HG02885 (cell line): Measurements from ENCODE around the gene FAT4.

Experiments
- ATAC-seq: cut with Tn5 transposase; IDR thresholded peaks from one replicate; pipeline ENCODE4 v1.9.1; 2021; ENCODE audit warnings: mild to moderate bottlenecking; ENCODE audit not compliant: unreplicated experiment, poor library complexity

Gene FAT4, protein sequence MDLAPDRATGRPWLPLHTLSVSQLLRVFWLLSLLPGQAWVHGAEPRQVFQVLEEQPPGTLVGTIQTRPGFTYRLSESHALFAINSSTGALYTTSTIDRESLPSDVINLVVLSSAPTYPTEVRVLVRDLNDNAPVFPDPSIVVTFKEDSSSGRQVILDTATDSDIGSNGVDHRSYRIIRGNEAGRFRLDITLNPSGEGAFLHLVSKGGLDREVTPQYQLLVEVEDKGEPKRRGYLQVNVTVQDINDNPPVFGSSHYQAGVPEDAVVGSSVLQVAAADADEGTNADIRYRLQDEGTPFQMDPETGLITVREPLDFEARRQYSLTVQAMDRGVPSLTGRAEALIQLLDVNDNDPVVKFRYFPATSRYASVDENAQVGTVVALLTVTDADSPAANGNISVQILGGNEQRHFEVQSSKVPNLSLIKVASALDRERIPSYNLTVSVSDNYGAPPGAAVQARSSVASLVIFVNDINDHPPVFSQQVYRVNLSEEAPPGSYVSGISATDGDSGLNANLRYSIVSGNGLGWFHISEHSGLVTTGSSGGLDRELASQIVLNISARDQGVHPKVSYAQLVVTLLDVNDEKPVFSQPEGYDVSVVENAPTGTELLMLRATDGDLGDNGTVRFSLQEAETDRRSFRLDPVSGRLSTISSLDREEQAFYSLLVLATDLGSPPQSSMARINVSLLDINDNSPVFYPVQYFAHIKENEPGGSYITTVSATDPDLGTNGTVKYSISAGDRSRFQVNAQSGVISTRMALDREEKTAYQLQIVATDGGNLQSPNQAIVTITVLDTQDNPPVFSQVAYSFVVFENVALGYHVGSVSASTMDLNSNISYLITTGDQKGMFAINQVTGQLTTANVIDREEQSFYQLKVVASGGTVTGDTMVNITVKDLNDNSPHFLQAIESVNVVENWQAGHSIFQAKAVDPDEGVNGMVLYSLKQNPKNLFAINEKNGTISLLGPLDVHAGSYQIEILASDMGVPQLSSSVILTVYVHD (N-terminal part only)

GRCh38 chr4:125314676-125315575 lies at the start of gene FAT4:
Gene FAT4 (plus strand): TSS chr4:125314955. CDS start chr4:125316412, 1,457 bp downstream.
- peak; percentile 79 for ATAC-seq

DNA sequence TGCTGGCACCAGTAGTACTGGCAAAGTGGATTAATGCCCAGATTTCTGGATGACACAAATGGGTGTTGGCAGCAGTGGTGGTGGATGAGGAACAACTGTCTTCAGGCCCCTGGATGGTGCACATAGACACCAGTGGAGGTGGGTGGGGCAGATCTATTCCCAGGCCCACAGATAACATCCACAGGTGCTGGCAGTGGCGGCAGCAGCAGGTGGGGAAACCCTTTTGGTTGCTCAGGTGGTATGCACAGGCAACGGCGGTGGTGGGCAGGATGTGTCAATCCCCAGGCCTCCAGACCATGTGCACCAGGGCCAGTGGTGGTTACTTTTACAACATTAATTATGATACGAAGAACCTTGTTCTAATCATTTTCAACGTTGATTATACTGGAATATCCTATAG lies 48.9 kb upstream of the FAT4 start:
- no peak for ATAC-seq

- no peak for ATAC-seq
Observed at GRCh38 chr4:125266901-125267604, 47.7 kb upstream of the FAT4 start.

GRCh38 chr4:125267630-125268029 lies 47.1 kb upstream of the FAT4 start:
- ATAC-seq = no peak

DNA sequence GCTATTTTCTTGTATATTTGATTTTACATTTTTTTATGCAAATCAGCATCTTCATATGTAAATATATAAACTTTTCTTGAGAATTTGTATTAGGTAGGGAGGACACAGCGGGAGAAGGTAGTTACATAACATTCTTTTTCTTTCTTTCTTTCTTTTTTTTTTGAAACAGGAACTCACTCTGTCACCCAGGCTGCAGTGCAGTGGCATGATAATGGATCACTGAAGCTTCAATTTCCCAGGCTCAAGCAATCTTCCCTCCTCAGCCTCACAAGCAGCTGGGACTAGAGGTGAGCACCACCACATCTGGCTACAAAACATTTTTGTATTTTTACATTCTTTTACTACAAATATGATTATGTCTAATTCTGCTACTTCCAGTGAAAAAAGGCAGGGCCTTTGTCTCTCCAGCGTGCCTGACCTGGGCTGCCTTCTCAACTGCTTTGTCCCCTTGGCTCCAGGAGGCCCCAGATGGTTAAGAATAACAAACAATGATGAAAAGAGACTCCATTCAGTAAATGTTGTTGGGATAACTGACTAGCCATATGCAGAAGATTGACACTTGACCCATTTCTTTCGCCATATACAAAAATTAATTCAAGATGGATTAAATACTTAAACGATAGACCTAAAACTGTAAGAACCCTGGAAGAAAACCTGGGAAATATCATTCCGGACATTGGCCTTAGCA lies 46.5 kb upstream of the FAT4 start:
- no peak for ATAC-seq

GRCh38 chr4:125276811-125277210 lies 37.9 kb upstream of the FAT4 start:
- ATAC-seq = no peak

GRCh38 chr4:125277790-125278189 lies 37.0 kb upstream of the FAT4 start:
- ATAC-seq = no peak

GRCh38 chr4:125280892-125281403 lies 33.8 kb upstream of the FAT4 start:
- no peak for ATAC-seq

DNA sequence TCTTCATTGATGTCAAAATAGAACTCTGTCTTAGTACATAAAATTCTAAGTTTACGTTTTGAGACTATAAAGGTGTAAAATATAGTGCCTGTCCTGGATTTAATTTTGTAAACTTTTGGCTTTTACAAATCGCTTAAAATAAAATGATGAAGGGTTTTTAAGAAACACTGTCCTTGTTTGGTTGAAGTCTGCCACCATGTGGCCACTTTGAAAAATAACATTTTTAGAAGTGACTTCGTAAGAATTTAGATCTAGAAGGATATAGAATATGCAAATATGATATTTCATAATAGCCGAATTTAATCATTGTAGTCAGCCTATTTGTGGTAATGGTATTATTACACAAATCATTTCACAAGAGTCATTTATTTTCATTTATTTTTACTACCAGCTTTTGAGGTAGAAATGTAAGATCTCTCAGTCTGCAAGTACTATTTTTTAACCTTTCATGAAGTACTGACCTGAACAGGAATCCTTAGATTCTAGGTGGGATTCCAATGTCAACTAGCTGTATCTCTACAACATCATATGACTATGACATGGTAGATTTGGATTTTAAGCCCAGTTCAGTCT lies 31.0 kb upstream of the FAT4 start:
- ATAC-seq = peak; percentile 67

- no peak for ATAC-seq
Observed at GRCh38 chr4:125297116-125297515, 17.6 kb upstream of the FAT4 start.

DNA sequence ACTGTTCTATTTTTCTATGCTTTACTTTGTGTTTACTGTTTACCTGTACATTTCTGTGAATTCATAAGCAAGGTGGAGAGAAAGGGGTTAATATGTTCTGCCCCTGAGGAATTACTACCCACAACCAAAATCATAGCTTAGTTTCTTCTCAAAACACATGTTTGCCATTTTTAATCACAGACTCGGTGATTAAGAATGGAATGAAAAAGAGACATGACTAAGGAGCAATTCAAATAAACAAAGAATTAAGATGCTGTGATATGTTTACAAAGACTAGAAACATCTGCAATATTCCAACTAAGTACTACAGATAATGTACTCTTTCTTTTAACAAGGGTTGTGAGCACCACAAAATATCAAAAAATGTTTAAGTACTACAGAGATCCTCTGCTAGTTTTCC lies 11.7 kb upstream of the FAT4 start:
- no peak for ATAC-seq

- ATAC-seq = no peak
Observed at GRCh38 chr4:125303821-125304220, 10.9 kb upstream of the FAT4 start.

GRCh38 chr4:125306112-125306511 lies 8.6 kb upstream of the FAT4 start:
- ATAC-seq = no peak

DNA sequence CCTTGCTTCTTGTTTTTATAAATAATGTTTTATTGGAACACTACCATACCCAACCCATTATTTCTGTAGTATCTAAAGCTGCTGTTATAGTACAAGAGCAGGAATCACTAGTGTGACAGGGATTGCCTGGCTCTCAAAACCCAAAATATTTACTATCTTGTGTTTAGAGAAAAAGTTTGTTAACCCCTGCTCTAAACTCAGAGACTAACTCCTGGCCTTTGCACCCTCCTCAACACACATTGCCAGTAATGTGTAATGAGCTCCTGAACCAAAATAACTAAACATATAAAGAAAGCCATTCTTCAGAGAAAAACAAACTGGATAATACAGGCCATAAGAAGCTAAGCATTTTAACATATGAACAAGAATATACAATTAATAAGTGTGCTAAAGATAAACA lies 8.2 kb upstream of the FAT4 start:
- no peak for ATAC-seq

DNA sequence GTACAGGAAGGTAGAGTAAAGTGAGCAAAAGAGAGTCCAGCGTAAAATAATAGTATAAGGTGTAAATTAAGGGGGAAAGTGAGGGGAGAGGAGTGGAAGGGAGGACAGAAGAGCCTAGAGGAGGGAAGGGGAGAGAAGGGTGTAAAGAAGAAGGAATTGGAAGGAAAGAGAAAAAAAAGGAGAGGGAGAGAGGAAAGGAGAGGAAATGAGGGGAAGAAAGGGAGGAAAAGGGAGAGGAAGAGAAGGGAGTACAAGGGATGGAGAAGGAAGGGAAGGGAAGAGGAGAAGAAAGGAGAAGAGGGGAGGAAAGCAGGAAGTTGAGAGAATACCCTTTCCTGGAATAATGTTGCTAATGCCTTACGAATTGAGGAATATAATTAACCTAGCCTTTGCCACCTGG lies 3.3 kb upstream of the FAT4 start:
- no peak for ATAC-seq

DNA sequence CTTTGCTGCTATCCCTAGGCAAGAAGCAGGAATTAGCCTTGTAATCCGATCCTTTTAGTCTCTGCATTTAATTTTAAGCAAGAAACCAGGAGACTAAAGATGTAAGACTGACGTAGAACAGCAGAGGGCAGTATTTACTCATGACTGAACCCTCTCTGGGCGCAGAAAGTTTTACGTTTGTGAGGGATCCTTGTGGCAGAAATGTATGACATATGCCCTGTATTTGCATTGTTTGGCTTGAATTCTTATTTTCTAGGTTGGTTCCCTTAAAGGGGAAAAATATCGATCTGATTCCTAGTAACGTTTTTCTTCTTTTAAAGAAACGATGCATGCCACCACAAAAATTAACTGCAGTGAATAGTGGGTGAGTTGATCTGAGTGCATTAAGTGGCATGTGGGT lies 1.3 kb upstream of the FAT4 start:
- ATAC-seq = peak; percentile 64

GRCh38 chr4:125313989-125314667 lies 627 bp upstream of the FAT4 start:
- ATAC-seq = no peak
